ENCODE results near the gene LRPPRC.

The LRPPRC gene

DNA sequence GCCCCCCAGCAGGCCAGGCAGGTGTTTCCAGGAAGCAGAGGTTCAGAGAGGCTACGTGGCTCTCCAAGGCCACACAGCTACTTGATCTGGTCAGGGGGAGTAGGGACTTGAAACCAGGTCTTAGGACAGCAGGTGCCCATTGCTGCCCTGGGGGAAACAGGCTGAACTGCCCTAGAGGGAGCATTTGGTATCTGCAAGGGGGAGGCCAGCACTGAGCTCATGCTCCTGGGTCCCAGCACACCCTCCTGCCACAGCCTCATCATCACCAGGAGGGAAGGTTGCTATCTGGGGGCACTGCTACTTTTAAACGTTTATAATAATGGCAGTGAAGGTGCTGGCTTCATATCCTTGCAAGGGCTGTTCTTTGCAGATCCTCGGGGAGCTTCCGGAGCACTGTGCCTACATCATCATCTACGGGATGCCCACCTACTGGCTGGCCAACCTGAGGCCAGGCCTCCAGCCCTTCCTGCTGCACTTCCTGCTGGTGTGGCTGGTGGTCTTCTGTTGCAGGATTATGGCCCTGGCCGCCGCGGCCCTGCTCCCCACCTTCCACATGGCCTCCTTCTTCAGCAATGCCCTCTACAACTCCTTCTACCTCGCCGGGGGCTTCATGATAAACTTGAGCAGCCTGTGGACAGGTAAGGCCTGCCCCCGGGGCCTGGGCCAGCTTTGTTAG, 120.9 kb downstream of the LRPPRC start:
- DNase-seq (ENCODE audit: insufficient read length, low spot score), result no peak

DNA sequence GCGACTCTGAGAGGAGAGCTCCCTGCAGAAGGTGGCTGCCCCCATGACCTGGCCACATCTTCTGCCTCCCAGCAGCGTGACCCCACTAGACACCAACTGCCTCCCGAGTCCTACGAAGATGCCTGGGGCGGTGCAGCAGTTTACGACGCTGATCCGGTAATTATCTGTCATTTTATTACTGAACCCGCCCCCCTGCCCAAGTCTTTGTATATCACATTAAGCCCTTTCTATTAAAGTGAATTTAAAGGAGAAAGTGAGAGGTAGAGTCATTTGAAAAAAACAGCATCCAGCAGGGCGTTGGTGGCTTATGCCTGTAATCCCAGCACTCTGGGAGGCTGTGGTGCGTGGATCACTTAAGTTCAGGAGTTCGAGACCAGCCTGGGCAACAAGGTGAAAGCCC, 123.6 kb downstream of the LRPPRC start:
- FAIRE-seq (no peak), DNase-seq (ENCODE audit: insufficient read length, low spot score) (no peak)
- TF ChIP-seq, protein P1, sequence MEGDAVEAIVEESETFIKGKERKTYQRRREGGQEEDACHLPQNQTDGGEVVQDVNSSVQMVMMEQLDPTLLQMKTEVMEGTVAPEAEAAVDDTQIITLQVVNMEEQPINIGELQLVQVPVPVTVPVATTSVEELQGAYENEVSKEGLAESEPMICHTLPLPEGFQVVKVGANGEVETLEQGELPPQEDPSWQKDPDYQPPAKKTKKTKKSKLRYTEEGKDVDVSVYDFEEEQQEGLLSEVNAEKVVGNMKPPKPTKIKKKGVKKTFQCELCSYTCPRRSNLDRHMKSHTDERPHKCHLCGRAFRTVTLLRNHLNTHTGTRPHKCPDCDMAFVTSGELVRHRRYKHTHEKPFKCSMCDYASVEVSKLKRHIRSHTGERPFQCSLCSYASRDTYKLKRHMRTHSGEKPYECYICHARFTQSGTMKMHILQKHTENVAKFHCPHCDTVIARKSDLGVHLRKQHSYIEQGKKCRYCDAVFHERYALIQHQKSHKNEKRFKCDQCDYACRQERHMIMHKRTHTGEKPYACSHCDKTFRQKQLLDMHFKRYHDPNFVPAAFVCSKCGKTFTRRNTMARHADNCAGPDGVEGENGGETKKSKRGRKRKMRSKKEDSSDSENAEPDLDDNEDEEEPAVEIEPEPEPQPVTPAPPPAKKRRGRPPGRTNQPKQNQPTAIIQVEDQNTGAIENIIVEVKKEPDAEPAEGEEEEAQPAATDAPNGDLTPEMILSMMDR (IDR thresholded peaks at IDR 0.05; ENCODE audit: insufficient read depth, missing control alignments), result no peak

More for the DNA sequence above, 120.9 kb downstream of the LRPPRC start:
- no peak for FAIRE-seq
- TF ChIP-seq, protein P1 (IDR thresholded peaks at IDR 0.05; ENCODE audit: insufficient read depth, missing control alignments), result no peak

DNA sequence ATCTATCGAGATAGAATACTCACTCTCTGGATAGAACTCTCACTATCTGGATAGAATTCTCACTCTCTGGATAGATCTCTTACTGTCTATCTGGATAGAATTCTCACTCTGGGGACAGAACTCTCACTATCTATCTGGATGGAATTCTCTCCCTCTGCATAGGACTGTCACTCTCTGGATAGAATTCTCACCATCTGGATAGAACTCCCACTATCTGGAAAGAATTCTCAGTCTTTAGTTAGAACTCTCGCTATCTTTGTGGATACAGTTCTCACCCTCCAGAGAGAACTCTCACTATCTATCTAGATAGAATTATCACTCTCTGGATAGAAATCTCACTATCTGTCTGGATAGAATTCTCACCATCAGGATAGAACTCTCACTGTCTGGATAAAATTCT, 140.5 kb downstream of the LRPPRC start:
- no peak for DNase-seq (ENCODE audit: insufficient read length, low spot score)
- TF ChIP-seq, protein P1 (IDR thresholded peaks at IDR 0.05; ENCODE audit: insufficient read depth, missing control alignments), result no peak
- no peak for FAIRE-seq

DNA sequence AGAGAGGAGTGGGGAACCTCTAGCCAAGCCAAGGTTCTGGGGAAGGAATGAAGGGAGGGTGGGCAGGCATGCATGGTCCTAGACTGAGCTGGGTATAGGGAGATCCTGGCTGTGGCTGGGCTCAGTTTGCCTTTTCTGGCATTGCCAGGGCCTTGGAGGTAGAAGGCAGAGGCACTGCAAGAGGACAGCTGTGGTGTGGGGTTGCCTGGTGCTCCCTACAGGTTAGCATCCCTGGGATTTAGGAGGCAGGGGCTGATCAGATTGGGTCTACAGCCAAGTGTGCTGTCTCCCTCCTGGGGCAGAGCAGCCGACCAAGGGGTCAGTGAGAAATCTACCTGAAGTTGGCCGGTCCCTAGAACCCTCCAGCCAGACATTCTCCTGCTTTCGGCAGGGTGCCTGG, 141.1 kb downstream of the LRPPRC start:
- no peak for DNase-seq (ENCODE audit: insufficient read length, low spot score)
- TF ChIP-seq, protein P1 (IDR thresholded peaks at IDR 0.05; ENCODE audit: insufficient read depth, missing control alignments), result no peak
- no peak for FAIRE-seq

DNA sequence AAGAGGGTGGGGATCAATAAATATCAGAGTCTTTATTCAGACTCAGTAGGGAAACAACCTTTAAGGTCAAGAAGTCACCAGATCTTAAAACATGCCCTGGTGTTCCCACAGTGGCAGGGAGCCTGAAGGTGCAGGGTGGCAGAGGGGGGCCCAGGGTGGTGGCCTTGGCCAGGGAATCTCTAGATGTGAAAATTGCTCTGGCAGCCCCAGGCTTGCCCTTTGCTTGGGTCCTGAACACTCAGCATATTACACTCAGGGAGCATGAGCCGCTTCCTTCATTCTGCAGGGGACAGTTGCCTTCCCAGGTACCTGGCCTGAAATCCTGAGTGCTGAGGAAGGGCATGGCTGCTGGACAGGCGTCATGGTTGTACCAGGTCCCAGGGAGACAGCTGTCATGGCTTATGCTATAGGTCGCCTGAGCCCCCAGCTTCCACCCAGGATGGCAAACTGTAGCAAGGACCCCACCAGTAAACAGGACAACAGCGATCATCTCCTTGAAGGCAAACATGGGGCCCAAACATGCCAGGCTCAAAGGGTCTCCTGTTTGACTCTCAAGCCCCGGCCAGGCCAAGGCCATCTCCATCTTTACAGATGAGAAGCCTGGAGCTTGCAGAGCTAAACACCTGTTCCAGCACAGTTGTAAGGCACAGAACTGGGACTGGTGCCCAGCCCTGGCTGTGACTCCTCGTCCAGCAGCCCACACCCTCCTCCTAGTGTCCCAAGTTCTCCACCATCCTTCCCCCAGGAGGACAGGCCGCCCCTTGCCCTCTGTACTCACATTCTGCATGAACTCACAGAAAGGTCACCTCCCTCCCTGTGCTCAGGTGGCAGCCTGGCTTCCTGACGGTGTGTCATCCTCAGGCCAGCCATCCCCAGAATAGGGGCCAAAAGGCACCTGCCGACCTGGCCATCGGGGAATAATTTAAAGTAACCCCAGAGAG, 142.4 kb downstream of the LRPPRC start:
- TF ChIP-seq, protein P1 (IDR thresholded peaks at IDR 0.05; ENCODE audit: insufficient read depth, missing control alignments), result no peak
- no peak for FAIRE-seq
- DNase-seq (ENCODE audit: insufficient read length, low spot score), result no peak

DNA sequence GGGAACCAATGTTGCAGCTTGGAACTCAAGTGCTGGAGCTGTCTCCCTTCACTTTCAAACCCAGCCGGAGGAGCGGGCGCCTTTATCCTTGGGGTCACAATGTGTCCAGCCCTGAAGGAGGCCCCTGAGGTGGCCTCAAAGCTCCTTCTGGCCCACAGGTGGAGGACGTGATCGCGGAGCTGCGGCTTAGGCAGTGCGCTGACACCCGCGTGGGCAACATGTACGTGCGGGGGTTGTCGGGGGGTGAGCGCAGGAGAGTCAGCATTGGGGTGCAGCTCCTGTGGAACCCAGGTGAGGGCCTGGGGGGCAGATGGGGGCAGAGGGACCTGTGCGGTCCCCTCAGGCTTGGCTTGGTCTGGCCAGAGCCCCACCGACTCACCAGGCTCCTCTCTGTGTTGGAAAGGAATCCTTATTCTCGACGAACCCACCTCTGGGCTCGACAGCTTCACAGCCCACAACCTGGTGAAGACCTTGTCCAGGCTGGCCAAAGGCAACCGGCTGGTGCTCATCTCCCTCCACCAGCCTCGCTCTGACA, 143.5 kb downstream of the LRPPRC start:
- FAIRE-seq (no peak), DNase-seq (ENCODE audit: insufficient read length, low spot score) (no peak)
- TF ChIP-seq, protein P1 (IDR thresholded peaks at IDR 0.05; ENCODE audit: insufficient read depth, missing control alignments), result no peak

All from D721Med (cell line).